HG02763 (cell line): ENCODE data around the gene RTN4R.
"Not testable (repeated sequence)": the region's sequence is repeated elsewhere in the genome, so short reads cannot be mapped to it uniquely, and the experiment has no call there.

Source experiments
- ATAC-seq: cut with Tn5 transposase; IDR thresholded peaks from one replicate; pipeline ENCODE4 v1.9.1; 2021; ENCODE audit warnings: mild to moderate bottlenecking, moderate library complexity; ENCODE audit not compliant: unreplicated experiment

Gene RTN4R

DNA sequence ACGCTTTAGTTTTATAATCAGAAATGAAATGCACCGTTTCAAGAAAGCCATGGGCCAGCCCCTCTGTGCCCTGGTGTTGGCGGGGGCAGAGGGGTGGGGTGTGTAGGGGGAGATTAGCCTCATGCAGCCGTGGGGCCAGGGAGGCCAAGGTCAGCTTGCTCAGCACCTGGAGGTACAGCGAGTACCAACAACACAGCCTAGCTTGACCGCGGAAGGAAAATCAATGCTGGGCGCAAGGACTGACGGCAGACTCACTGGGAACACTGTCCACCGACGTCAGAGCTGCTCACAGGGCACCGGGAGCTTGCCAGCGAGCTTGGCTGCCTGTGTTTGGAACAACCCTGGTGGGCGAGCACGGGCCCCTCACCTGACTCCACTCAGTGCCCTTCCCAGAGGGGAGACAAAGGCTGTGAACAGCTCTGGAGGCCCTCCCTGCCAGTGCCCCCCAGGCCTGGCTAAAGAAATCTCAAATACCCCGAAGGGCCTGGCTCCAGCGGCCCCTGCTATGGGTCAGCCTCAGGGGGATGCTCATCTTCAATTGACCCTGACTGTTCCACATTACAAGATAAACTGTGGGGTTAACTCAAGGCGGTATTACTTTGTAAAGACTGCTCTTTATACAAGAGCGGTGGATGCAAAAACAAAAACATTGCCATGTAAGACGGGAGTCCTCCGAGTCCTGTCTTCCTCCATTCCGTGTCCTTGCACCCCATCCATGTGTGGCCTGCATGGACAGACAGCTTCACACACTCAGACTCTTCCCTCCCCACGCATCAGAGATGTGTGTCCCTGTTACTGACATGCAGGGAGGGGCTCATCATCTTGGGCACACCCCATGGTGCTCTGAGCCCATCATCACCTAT lies 21.3 kb upstream of the RTN4R start:
- ATAC-seq: not testable (repeated sequence)

DNA sequence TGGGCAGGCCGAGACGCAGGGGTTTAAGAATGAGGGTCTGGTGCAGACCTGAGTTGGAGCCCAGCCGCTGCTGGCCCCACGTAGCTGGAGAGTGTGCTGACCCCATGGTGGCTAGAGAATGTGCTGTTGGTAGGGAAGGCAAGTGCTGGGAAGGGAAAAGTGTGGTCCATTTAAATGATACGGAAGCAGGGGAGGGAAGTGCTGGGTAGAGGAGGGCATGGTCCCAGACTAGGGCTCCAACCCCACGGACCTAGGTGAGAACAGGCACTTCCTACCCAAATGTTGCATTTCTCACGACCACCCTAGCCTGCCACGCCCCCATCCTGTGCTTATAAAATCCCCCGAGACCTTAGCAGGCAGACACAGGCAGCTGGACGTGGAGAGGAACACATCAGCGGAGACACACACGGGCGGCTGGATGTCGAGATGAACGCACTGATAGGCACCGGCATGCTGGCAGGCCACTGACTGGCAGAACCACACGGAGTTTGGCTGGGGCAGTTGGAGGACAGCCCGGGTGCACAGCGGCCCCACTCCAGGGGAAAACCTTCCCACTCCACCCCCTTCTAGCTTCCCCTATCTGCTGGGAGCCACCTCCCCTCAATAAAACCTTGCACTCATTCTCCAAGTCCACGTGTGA lies 18.8 kb upstream of the RTN4R start:
- not testable (repeated sequence) for ATAC-seq

DNA sequence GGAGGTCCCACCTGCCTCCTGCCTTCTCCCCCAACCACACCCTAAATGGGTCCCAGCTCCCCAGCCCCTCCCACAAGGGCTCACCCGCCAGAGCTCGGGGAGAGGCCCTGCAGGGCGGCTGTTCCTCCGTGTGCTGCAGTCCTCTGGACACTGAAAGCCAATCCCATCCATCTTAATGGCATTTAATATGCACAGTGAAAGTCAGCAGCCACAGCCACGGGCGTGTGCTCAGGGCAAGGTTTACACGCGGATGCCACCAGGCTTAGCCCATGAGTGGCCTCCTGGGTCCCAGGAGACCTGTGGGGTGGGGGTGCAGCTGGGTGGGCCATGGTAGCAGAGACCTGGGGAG lies 18.2 kb upstream of the RTN4R start:
- ATAC-seq: not testable (repeated sequence)

DNA sequence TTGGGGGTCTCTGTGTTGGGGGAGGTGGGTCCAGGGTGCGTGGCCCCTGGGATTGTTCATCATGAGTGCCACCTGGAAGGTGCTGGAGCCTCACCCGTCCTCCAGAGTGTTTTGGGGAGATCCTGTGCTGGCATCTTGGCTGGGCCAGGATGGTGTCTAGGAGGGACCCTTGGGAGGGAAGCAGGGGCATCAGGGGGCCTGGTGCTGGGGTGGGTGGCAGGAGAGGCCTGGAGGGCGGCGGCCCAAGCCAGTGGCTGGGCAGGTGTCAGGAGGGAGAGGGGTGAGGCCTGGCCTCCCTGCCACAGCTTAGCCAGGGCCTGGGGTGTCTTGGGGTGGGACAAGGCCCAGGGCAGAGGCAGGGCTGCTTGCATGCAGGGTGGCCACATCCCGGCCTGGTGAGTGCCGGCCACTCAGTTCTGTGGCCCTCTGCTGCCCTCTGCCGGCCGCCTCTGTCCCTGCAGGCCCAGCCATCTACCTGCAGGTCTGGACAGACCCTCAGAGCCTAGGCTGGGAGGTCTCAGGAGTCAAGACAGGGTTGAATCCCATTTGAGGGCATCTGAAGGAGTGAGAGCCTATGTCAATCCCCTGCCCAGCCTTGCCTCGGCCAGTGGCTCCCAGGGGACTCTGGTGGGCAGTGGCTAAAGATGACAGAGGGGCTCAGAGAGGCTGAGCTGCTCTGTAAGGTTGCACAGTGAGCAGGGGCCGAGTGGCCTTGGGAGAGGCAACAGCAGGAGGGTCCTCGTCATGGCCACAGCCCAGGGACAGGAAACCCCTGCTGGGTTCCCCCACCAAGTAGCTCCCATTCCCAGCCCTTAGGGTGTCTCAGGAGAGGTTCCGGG lies 17.6 kb upstream of the RTN4R start:
- ATAC-seq: not testable (repeated sequence)

DNA sequence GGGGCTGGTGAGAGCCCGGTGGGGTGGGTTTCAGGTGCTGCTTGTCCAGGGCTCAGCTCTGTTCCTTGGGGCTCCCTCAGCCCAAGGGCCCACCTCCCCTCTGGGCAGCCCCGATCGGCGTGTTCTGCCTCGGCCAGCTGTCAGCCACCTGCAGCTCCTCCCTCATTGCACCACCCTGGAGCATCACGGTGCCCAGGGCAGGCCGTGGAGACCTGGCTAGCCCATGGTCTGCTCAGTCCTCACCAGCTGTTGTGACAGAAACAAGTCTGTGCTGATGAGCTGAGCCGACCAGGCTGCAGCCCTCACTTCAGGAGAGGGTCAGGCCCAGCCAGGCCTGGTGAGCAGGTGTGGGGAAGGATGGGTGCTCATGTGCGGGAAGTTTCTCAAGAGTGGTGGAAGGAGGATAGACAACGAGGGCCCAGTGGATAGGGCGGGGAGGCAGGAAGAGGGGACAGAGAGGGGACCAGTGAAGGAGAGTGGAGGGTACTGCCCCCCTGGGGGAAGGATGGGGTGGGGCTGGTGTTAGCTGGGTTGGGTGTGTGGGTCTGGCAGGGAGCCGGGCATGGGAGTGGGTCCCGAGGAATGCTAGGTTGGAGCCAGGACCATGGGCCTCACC lies 16.5 kb upstream of the RTN4R start:
- no peak for ATAC-seq

DNA sequence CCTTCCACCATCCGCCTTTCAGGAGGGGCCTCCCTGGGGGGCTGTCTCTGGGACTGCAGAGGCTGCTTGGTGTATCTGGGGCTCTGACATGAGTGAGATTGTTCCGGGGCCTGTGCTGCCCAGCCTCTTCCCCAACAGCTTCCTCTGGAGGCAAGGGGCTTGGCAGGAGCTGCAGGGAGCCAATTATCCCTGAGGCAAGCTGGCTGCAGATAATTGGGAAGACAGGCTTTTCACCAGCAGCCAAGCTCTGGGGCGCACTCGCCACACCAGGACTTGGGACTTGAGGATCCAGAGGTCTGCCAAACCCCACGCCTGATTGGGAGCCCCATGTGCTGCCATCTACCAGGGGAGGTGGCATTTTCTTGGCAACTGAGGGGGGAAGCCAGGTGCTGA lies 15.6 kb upstream of the RTN4R start:
- no peak for ATAC-seq

GRCh38 chr22:20282901-20283673 lies 15.0 kb upstream of the RTN4R start:
- no peak for ATAC-seq

GRCh38 chr22:20281891-20282290 lies 13.8 kb upstream of the RTN4R start:
- no peak for ATAC-seq

DNA sequence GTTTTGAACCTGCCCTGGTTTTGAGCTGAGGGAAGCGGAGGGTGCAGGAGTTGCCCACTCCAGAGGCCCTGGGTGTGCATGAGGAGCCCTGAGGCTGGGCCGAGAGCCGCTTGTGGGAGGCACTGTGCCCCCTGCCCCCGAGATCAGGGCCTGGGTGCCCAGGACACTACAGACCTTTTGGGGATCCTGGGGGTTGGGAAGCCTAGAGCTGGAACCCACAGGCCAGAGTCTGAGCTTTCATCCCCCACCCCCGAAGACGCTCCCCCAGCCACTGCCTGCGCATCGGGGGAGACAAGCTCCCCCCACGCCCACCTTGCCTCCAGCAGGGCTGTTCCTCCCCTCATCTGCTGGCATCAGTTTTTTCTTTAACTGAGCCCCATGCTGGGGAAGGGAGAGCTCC lies 13.4 kb upstream of the RTN4R start:
- not testable (repeated sequence) for ATAC-seq

DNA sequence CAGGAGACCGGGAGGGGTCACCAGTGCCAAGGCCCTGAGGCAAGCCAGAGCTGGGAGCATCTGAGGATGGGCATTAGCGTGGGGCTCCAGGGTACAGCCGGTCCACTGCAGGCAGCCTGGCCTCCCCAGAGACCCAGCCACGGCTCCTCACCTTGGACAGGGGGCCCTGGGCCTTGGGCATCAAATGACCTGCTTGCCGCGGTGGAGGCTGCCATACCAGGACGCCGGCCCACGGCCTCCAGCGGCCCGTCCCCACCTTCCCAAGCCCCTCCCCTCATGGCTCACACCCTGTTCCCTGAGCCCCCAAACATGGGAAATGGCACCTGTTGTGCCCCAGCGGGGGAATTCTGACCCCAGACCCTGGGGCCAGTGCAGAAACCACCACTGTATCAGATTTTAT lies 12.7 kb upstream of the RTN4R start:
- ATAC-seq: no peak

DNA sequence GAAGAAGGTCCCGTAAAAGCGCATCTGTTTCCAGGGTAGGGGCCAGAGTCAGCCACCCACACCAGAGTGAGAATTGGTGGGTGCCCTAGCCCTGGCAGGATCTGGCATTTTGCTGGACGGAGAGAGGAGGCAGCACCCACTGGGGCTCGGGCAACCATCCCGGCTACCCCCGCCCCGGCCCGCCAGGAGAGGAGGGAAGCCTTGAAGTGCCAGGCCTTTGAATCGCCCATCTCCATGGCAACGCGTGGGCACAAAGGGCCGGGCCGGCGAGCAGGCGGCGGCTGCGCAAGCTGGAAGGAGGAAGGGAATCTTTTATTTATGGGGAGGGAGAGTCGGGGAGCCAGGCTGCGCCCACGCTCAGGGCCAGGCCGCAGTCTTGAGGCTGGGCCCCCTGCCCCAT lies 12.0 kb upstream of the RTN4R start:
- not testable (repeated sequence) for ATAC-seq

DNA sequence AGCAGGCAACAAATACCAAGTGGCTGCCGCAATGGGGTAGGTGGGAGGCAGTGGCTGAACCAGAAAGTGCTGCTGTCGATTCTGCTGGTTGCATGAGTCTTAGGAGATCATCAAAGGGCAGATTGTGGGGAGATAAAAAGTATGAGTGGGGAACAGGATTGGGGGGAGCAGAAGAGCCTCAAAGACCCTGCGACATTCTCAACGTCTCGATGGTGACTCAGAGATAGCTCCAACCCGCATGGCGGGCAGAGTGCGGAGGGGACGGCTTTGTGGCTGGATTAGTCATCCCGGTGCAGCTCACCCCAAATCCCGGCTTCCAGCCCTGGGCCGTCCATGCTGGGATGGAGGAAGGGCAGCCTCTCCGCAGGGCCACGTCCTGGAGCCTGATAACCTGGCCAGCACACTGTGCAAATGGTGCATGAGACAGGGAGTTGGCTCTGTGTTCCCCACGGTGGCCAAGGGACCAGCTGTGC lies 11.6 kb upstream of the RTN4R start:
- ATAC-seq: no peak

GRCh38 chr22:20278726-20279490 lies 10.8 kb upstream of the RTN4R start:
- ATAC-seq: not testable (repeated sequence)

DNA sequence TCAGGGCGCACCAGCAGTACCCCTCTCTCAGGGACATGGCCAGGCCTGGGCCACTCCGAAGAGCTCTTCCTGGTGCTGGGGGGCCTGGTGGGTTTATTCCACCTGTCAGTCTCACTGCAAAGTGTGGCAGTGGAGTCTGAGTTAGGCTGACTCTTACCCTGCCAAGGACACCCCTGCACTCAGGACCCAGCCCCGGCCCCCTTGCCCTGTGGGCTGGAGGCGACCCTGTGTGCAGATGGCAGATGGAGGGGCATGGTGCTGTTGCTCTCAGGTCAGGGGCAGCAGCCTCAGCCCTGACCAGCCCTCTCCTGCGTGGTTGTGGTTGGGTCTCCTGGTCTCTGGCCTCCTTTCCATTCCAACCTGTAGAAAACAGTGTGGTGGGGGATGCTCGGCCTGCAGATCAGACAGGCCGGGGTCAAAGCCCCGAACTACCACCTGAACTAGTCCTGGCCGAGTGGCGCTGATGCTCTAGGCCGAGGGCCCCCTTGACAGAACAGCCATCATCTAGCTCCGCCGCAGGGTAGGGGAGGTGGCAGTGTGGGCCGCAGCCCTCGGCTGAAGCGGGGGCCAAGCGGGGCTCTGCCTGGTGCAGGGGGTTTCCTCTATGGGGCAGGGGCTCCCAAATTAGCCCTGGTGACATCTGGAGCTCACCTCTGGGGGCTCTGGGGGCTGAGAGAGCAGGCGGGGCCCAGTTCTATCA lies 10.0 kb upstream of the RTN4R start:
- not testable (repeated sequence) for ATAC-seq

DNA sequence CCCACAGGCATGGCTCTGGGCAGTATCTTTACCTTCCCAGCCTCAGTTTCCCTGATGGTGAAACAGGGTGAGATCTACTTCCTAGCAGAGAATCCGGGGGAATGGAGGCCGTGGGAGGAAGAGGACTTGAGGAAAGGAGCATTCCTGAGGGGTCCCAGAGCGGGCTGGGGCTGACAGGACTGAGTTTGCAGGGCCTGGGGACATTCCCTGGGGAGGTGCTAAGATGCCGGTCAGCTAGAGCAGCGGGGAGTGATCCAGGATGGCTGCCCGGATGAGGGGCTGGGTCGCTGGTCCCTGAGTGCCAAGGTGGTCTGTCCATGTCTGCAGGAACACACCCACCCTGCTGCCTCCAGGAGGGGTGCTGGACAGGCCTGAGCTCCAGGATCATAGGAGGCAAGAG lies 8.3 kb upstream of the RTN4R start:
- no peak for ATAC-seq

DNA sequence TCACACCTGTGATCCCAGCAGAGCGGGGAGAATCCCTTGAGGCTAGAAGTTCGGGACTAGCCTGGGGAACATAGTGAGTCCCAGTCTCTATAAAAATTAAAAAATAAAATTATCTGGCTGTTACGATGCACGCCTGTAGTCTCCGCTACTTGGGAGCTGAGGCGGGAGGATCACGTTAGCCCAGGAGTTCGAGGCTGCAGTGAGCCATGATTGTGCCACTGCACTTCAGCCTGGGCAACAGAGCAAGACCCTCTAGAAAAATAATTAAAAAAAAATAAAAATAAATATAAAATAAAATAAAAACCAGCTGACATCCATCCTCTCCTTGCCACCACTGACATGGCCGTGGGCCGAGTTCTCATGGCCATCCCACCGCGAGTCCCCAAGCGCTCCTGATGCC lies 7.7 kb upstream of the RTN4R start:
- no peak for ATAC-seq

DNA sequence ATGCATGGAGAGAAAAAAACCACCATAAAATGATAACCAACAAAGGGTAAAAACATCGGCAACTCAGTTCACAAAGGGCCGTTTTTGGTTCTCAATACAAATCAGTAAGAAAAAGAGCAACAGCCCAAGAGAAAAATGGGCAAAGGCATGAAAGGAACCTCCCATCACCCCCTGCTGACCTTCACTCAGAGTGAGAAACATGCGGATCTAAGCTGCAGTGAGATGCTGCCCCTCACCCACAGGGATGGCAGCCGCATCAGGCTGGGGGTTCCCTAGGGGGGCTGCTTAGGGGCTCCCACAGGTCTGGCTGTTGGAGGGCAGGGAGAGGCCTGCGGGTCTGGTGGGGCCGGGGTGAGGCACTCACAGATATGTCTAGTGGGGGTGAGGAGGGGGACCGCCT lies 7.2 kb upstream of the RTN4R start:
- not testable (repeated sequence) for ATAC-seq

DNA sequence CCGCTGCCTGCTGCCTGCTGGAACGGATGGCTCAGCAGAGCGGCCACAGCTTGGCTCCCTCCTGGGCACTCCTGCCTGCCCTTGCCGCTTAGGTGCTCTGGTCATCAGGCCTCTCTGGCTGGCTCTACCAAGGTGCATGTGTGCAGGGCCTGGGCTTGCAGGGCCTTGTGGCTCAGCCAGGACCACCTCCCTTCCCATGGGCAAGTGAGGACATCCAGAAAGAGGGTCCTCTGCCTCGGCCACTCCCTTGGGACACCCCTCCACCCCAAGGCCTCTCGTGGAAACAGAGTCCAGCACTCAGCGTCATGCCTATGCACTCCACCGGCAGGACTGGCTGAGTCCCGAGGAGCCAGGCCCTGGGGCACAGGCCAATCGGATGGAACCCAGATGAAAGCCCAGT lies 6.3 kb upstream of the RTN4R start:
- ATAC-seq: not testable (repeated sequence)

GRCh38 chr22:20273758-20274181 lies 5.7 kb upstream of the RTN4R start:
- ATAC-seq: no peak
